Hepatocyte (in vitro differentiated cells): ENCODE measurements around the gene MAP2K3. TPM values are rescaled to one million over a fixed set of nuclear protein-coding genes. Genes with fewer than 3 reads are reported as not detected.
"Not testable (repeated sequence)": the region's sequence is repeated elsewhere in the genome, so short reads cannot be mapped to it uniquely, and the experiment has no call there.

ENCODE experiments used
- DNase-seq: peaks from one replicate; pipeline ENCODE4 v3.0.0-alpha.2; 2016; ENCODE audit warnings: low spot score
- H2AFZ ChIP-seq: fragments of 200-600 bp; sonication (generic); 2 replicates; pipeline ENCODE4 v1.6.0; 2016; ENCODE audit warnings: antibody characterized with exemption, mild to moderate bottlenecking
- H3K27ac ChIP-seq: fragments of 200-600 bp; sonication (generic); 2 replicates; pipeline ENCODE4 v1.5.1; 2016; ENCODE audit warnings: mild to moderate bottlenecking
- H3K27me3 ChIP-seq: fragments of 200-600 bp; sonication (generic); 2 replicates; pipeline ENCODE4 v1.6.1; 2016
- H3K36me3 ChIP-seq: fragments of 200-600 bp; sonication (generic); replicated peaks from 2 replicates; pipeline ENCODE4 v1.5.1; 2016; ENCODE audit warnings: low read depth; ENCODE audit not compliant: insufficient read depth
- H3K4me1 ChIP-seq: fragments of 200-600 bp; sonication (generic); 2 replicates; pipeline ENCODE4 v1.5.1; 2016; ENCODE audit warnings: mild to moderate bottlenecking, moderate library complexity; ENCODE audit not compliant: insufficient read depth
- H3K4me2 ChIP-seq: fragments of 200-600 bp; sonication (generic); 2 replicates; pipeline ENCODE4 v1.6.0; 2016
- H3K4me3 ChIP-seq: fragments of 200-600 bp; sonication (generic); 2 replicates; pipeline ENCODE4 v1.5.1; 2016; ENCODE audit warnings: mild to moderate bottlenecking
- H3K79me2 ChIP-seq: fragments of 200-600 bp; sonication (generic); 2 replicates; pipeline ENCODE4 v1.6.0; 2017; ENCODE audit warnings: mild to moderate bottlenecking
- H3K9me2 ChIP-seq: fragments of 200-600 bp; sonication (generic); replicated peaks from 2 replicates; pipeline ENCODE4 v1.6.0; 2017; ENCODE audit warnings: mild to moderate bottlenecking; ENCODE audit not compliant: insufficient read depth
- H3K9me3 ChIP-seq: fragments of 200-600 bp; sonication (generic); 2 replicates; pipeline ENCODE4 v1.5.1; 2016; ENCODE audit warnings: low read depth, mild to moderate bottlenecking
- H4K20me1 ChIP-seq: fragments of 200-600 bp; sonication (generic); 2 replicates; pipeline ENCODE4 v1.6.0; 2016; ENCODE audit warnings: mild to moderate bottlenecking; ENCODE audit not compliant: insufficient read depth, poor library complexity, severe bottlenecking
- EZH2 ChIP-seq: fragments of 200-600 bp; sonication (generic); IDR thresholded peaks from 2 replicates; pipeline ENCODE4 v1.6.1; 2016; ENCODE audit warnings: antibody characterized with exemption, mild to moderate bottlenecking, borderline replicate concordance
- EZH2phosphoT487 ChIP-seq: fragments of 200-600 bp; sonication (generic); IDR thresholded peaks from one replicate; pipeline ENCODE4 v1.6.1; 2018; ENCODE audit warnings: antibody characterized with exemption, mild to moderate bottlenecking, low read depth, moderate library complexity; ENCODE audit not compliant: unreplicated experiment, severe bottlenecking
- WGBS: methylation state at CpG from one replicate; pipeline ENCODE4 v1.1.6; 2016; ENCODE audit warnings: low lambda C conversion rate; ENCODE audit errors: missing lambda C conversion rate; 5-methylcytosine and 5-hydroxymethylcytosine counted together
- polyA plus RNA-seq: library from polyadenylated mRNA; unstranded; fragments of >200 nt; fragmentation: Nextera tagmentation; extraction: Ambion mirVana; gene quantifications from 2 replicates; pipeline ENCODE4 v1.2.1, GENCODE V29; 2016
- total RNA-seq: library from RNA; depleted of rRNA; stranded (reverse); fragments of >200 nt; gene quantifications from 2 replicates; pipeline ENCODE4 v1.2.3, GENCODE V29; 2014
- TF ChIP-seq, protein P1 (sequence below): fragments of 200-600 bp; sonication (generic); IDR thresholded peaks from 2 replicates; pipeline ENCODE4 v1.5.1; 2016; ENCODE audit warnings: antibody characterized with exemption, mild to moderate bottlenecking; ENCODE audit not compliant: poor library complexity

Gene MAP2K3
- total and polyA plus RNA-seq, 2 experiments from 2014 or later, result 21.8 to 62.4 TPM

GRCh38 chr17:21337981-21338625 is 53.6 kb downstream of the MAP2K3 start:
- not testable (repeated sequence) for H3K36me3 ChIP-seq, H3K4me1 ChIP-seq, H3K27me3 ChIP-seq, H3K27ac ChIP-seq, DNase-seq, H3K79me2 ChIP-seq, H3K9me2 ChIP-seq, H3K4me3 ChIP-seq, H4K20me1 ChIP-seq, H3K4me2 ChIP-seq, H3K9me3 ChIP-seq, H2AFZ ChIP-seq
- 75% methylated on average over 8 of the region's 8 CpGs for WGBS

DNA sequence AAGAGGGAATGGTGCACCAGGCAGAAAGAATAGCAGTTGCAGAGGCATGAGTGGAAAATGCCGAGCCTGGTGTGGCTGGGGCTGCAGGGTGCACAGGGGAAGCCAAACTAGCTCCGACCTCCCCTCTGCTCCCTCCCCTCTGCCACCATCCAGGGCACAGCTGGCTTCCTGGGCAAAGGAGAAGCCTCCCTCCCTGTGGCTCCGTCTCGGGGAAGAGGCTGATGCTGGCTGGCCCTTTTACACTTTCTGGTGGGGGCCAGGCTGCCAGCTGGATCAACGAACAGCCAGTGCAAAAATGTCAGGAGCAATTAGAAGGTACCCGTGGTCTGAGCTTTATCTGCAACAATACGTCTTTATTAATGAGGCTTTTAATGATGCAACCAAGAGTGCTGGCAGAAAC is 54.5 kb downstream of the MAP2K3 start:
- no peak overlapping the region for H3K4me2 ChIP-seq
- H4K20me1 ChIP-seq, result no peaks in the 10 kb centered on the region
- no peaks in the 10 kb centered on the region for H3K79me2 ChIP-seq
- H3K36me3 ChIP-seq, result no peaks in the 10 kb centered on the region
- TF ChIP-seq EZH2phosphoT487, result no peak
- TF ChIP-seq EZH2, result no peak
- TF ChIP-seq, protein P1, sequence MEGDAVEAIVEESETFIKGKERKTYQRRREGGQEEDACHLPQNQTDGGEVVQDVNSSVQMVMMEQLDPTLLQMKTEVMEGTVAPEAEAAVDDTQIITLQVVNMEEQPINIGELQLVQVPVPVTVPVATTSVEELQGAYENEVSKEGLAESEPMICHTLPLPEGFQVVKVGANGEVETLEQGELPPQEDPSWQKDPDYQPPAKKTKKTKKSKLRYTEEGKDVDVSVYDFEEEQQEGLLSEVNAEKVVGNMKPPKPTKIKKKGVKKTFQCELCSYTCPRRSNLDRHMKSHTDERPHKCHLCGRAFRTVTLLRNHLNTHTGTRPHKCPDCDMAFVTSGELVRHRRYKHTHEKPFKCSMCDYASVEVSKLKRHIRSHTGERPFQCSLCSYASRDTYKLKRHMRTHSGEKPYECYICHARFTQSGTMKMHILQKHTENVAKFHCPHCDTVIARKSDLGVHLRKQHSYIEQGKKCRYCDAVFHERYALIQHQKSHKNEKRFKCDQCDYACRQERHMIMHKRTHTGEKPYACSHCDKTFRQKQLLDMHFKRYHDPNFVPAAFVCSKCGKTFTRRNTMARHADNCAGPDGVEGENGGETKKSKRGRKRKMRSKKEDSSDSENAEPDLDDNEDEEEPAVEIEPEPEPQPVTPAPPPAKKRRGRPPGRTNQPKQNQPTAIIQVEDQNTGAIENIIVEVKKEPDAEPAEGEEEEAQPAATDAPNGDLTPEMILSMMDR, result no peak
- no peaks in the 10 kb centered on the region for H3K9me3 ChIP-seq
- H3K4me3 ChIP-seq, result no peak overlapping the region
- H3K27ac ChIP-seq, result no peak overlapping the region
- no peaks in the 10 kb centered on the region for H3K4me1 ChIP-seq
- no peak for DNase-seq
- 56% methylated on average over 7 of the region's 7 CpGs for WGBS
- H2AFZ ChIP-seq, result no peak overlapping the region
- H3K27me3 ChIP-seq, result no peaks in the 10 kb centered on the region
- no peaks in the 10 kb centered on the region for H3K9me2 ChIP-seq

DNA sequence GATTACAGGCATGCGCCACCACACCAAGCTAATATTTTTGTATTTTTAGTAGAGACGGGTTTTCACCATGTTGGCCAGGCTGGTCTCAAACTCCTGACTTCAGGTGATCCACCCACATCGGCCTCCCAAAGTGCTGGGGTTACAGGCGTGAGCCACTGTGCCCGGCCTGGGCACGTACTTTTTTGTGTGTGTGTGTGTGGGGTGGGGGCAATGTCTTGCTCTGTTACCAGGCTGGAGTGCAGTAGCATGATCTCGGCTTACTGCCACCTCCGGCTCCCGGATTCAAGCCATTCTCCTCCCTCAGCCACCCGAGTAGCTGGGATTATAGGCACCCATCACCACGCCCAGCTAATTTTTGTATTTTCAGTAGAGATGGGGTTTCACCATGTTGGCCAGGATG is 55.1 kb downstream of the MAP2K3 start:
- not testable (repeated sequence) for H3K27ac ChIP-seq, H3K9me2 ChIP-seq, H3K79me2 ChIP-seq, H3K9me3 ChIP-seq, H3K27me3 ChIP-seq, H3K4me2 ChIP-seq, H3K4me1 ChIP-seq, H2AFZ ChIP-seq, H3K4me3 ChIP-seq, DNase-seq, H4K20me1 ChIP-seq, H3K36me3 ChIP-seq
- WGBS, result 85% methylated on average over 9 of the region's 11 CpGs

- H2AFZ ChIP-seq, H3K27me3 ChIP-seq, H3K27ac ChIP-seq, DNase-seq, H3K36me3 ChIP-seq, H3K4me3 ChIP-seq, H3K79me2 ChIP-seq, H3K4me2 ChIP-seq, H4K20me1 ChIP-seq, H3K4me1 ChIP-seq, H3K9me2 ChIP-seq, H3K9me3 ChIP-seq: not testable (repeated sequence)
- WGBS, result 90% methylated on average over 6 of the region's 6 CpGs
Measured at GRCh38 chr17:21340407-21340806, 55.9 kb downstream of the MAP2K3 start.

DNA sequence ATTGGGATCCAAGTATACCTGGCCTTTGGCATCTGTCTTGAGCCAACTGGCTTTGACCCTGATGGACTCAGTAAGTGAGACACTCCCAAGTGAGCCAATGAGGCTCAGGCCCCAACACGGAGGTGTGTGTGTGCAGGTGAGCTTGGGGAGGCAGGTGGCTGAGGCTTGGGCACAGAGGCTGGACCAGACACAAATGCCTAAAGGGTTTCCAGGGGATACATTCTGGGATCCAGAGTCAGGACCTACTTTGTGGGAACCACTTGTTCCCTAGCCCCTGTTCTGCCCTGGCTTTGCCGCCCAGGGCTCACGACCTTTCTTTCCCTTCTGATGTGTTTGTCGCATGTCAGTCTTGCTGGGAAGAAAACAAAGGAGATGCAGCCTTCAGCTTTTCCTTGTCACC is 56.8 kb downstream of the MAP2K3 start:
- 75% methylated on average over 4 of the region's 4 CpGs for WGBS
- not testable (repeated sequence) for H3K27me3 ChIP-seq, DNase-seq, H3K36me3 ChIP-seq, H3K4me3 ChIP-seq, H4K20me1 ChIP-seq, H3K9me3 ChIP-seq, H2AFZ ChIP-seq, H3K4me2 ChIP-seq, H3K27ac ChIP-seq, H3K4me1 ChIP-seq, H3K9me2 ChIP-seq, H3K79me2 ChIP-seq

GRCh38 chr17:21341925-21342540 is 57.5 kb downstream of the MAP2K3 start:
- H2AFZ ChIP-seq, H3K4me1 ChIP-seq, H3K4me2 ChIP-seq, H4K20me1 ChIP-seq, H3K36me3 ChIP-seq, H3K79me2 ChIP-seq, H3K9me3 ChIP-seq, H3K9me2 ChIP-seq, H3K4me3 ChIP-seq, H3K27me3 ChIP-seq, H3K27ac ChIP-seq, DNase-seq: not testable (repeated sequence)
- WGBS, result 78% methylated on average over 8 of the region's 8 CpGs

DNA sequence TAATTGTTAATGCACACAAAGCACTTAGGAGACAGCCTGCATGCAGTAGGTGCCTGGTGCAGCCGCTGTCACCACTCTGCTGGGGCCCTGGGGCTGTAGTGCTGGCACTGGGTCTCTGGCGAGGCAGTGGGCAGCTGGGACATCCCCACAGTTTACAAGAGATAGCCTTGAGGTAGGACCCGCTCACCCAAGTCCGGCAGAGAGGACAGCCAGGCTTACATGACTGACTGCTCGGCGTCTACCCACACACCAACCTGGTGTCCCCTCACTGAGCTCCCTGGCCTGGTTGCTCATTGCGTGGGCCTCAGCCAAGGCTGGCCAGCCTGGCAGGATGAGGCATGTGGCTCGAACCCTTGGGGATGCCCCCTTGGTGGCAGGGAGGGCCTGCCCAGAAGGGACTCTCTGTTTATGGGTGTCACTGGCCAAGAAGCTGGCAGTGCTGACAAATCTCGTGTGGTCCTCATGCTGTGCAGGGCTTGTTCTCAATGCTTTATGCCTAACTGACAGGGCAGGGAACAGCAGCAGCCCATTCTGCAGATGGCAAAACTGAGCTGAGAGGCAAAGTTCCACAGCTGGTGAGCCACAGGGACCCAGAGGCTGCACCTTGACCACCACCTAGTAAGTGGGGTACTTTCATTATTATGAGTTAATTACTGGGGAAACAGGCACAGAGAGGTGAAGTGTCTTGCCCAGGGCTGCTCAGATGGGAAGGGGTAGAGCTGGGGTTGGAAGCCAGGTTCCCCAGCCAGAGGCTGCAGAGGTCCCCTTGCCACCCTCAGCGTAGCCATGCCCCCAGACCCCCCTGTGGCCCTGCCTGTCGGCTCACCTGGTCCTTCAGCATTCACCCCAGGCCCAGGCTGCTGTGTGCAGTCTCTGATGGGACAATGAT is 58.8 kb downstream of the MAP2K3 start:
- H3K9me2 ChIP-seq, H2AFZ ChIP-seq, H3K27ac ChIP-seq, H3K9me3 ChIP-seq, H4K20me1 ChIP-seq, H3K4me2 ChIP-seq, H3K27me3 ChIP-seq, H3K4me1 ChIP-seq, DNase-seq, H3K4me3 ChIP-seq, H3K36me3 ChIP-seq, H3K79me2 ChIP-seq: not testable (repeated sequence)
- WGBS, result 67% methylated on average over 11 of the region's 11 CpGs
